ENCODE data around the gene TBPL1. TPM values are rescaled to one million over a fixed set of nuclear protein-coding genes. Genes with fewer than 3 reads are reported as not detected.
"Not testable (repeated sequence)": the region's sequence is repeated elsewhere in the genome, so short reads cannot be mapped to it uniquely, and the experiment has no call there.

Gene TBPL1
- total and polyA plus RNA-seq, 2 donors (not counting 1 experiment from before 2014, with no cell fraction given): 23.3 to 29.6 TPM

DNA sequence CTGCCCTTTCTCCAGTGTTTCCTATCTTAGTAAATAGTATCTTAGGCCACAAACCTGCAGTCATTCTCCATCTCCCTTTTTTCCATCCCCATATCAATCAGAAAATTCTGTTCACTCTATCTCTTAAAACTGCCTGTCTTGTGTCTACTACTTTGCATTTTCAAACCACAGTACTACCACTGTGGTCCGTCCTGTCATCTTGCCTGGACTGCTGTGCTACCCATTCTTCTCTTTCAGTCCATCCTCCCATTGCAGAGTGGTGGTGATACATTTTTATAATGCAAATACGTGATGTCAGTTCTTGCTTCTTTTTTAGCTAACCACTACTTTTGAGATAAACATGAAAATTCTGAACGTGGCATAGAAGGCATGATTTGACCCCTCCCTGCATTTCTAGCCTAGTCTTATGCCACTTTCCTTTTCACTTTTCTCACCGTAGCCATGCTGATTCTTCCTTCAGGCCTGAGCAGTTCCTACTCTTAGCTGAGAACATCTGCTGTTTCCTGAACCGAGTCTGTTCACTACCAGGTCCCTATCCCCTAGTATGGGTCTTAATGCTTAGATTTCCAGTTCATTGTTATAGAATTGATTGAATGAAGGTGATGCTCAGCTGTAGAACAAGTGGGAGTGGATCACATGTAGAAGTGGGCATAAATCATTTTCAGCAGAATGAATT lies 13.8 kb downstream of the TBPL1 start:
- WGBS (ENCODE audit: insufficient coverage): 21% methylated on average over 2 of the region's 5 CpGs
- ATAC-seq (ENCODE audit: low read depth) (peak; percentile 87), DNase-seq (peak; percentile 60)
- H3K9me3 Mint-ChIP-seq (ENCODE audit: insufficient read depth): no peaks in the 10 kb centered on the region
- no peaks in the 10 kb centered on the region for H3K9me3 ChIP-seq (ENCODE audit: control extremely low read depth in 1 of 3, control insufficient read depth in 2 of 3, insufficient read depth in 1 of 3, low read length in 2 of 3)
- POLR2A ChIA-PET: interaction anchor here (0.6 to 1.2 kb wide), 2 partner anchors 12 to 14 kb away, joined by 3 to 4 read pairs; partner anchors contain the start of gene TBPL1
- TF ChIP-seq, protein P1, sequence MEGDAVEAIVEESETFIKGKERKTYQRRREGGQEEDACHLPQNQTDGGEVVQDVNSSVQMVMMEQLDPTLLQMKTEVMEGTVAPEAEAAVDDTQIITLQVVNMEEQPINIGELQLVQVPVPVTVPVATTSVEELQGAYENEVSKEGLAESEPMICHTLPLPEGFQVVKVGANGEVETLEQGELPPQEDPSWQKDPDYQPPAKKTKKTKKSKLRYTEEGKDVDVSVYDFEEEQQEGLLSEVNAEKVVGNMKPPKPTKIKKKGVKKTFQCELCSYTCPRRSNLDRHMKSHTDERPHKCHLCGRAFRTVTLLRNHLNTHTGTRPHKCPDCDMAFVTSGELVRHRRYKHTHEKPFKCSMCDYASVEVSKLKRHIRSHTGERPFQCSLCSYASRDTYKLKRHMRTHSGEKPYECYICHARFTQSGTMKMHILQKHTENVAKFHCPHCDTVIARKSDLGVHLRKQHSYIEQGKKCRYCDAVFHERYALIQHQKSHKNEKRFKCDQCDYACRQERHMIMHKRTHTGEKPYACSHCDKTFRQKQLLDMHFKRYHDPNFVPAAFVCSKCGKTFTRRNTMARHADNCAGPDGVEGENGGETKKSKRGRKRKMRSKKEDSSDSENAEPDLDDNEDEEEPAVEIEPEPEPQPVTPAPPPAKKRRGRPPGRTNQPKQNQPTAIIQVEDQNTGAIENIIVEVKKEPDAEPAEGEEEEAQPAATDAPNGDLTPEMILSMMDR (IDR thresholded peaks at IDR 0.05): no peak
- TF ChIP-seq EZH2 (IDR thresholded peaks at IDR 0.05; ENCODE audit: borderline replicate concordance, insufficient read depth, low read depth, low read length, poor library complexity, severe bottlenecking): no peak
- H3K9ac ChIP-seq (ENCODE audit: low read length): peak overlapping the region; percentile 24
- peaks cover 79% of the 10 kb centered on the region for H3K79me2 ChIP-seq (ENCODE audit: control insufficient read depth, insufficient read depth, low read length)
- H3K27me3 ChIP-seq (replicated peaks in 1 of 4; ENCODE audit: control extremely low read depth in 1 of 4, control insufficient read depth in 3 of 4, insufficient read depth in 4 of 4, low read length in 3 of 4): no peaks in the 10 kb centered on the region
- H3K27ac ChIP-seq (ENCODE audit: low read length in 2 of 2): peak overlapping the region; percentile 14 to 50
- peak overlapping the region; percentile 70 for H3K27ac Mint-ChIP-seq
- H3K4me1 Mint-ChIP-seq: peaks cover 50% of the 10 kb centered on the region
- H4K20me1 ChIP-seq (ENCODE audit: control insufficient read depth, insufficient read depth, low read length, poor library complexity, severe bottlenecking): peaks cover 23% of the 10 kb centered on the region
- H3K4me2 ChIP-seq (replicated peaks; ENCODE audit: low read depth, low read length, poor library complexity, severe bottlenecking): peak overlapping the region; percentile 50
- peak overlapping the region; percentile 58 for H3K4me3 Mint-ChIP-seq
- H3K36me3 ChIP-seq (replicated peaks in 1 of 2; ENCODE audit: control extremely low read depth in 1 of 2, control insufficient read depth in 1 of 2, extremely low read depth in 1 of 2, insufficient read depth in 2 of 2, low read length in 1 of 2): no peaks in the 10 kb centered on the region
- no peaks in the 10 kb centered on the region for H3K27me3 Mint-ChIP-seq
- H3K4me1 ChIP-seq (ENCODE audit: control insufficient read depth in 2 of 2, insufficient read depth in 2 of 2, low read length in 2 of 2): peaks cover 19 to 27% of the 10 kb centered on the region in 2 donors
- H3K4me3 ChIP-seq (ENCODE audit: control extremely low read depth in 1 of 5, extremely low read depth in 1 of 5, insufficient read depth in 1 of 5, low read depth in 2 of 5, low read length in 4 of 5): peak overlapping the region in 1 of 5 experiments; percentile 38
- peak overlapping the region; percentile 15 for H2AFZ ChIP-seq (ENCODE audit: insufficient read depth, low read depth, low read length, poor library complexity, severe bottlenecking)
- intact Hi-C loops (cut with micrococcal nuclease): no loop called here
- CTCF ChIA-PET: interaction anchor here (0.9 to 3.0 kb wide), 5 partner anchors 10 to 97 kb away, joined by 4 to 12 read pairs (median 4); no protein-coding TSS in a partner anchor

DNA sequence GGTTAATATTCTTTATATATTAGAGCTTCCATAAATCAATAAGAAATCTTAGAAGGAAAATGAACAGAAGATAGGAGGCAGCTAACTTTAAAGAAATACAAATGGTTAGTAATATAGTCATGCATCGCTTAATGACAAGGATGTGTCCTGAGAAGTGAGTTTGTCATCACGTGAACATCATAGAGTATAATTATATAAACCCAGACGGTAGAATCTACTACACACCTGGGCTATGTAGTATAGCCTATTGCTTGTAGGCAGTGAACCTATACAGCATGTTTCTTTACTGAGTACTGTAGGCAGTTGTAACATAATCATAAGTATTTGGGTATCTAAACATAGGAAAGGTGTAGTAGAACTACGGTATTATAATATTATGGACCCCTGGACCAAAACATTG lies 14.3 kb downstream of the TBPL1 start:
- ChIA-PET CTCF (interaction anchor here (0.9 to 3.0 kb wide), 5 partner anchors 11 to 96 kb away, joined by 4 to 12 read pairs (median 4); no protein-coding TSS in a partner anchor), POLR2A (interaction anchor here (0.6 kb wide), 1 partner anchor 15 kb away, joined by 3 read pairs; the partner anchor contains the start of gene TBPL1)
- peak overlapping the region; percentile 24 for H3K9ac ChIP-seq (ENCODE audit: low read length)
- H3K9me3 ChIP-seq (ENCODE audit: control extremely low read depth in 1 of 3, control insufficient read depth in 2 of 3, insufficient read depth in 1 of 3, low read length in 2 of 3): no peaks in the 10 kb centered on the region
- peak overlapping the region; percentile 70 for H3K27ac Mint-ChIP-seq
- intact Hi-C loops (cut with micrococcal nuclease): no loop called here
- H2AFZ ChIP-seq (ENCODE audit: insufficient read depth, low read depth, low read length, poor library complexity, severe bottlenecking): no peak overlapping the region
- WGBS (ENCODE audit: insufficient coverage): no CpG with 5 or more reads among the region's 4 CpGs
- peaks cover 79% of the 10 kb centered on the region for H3K79me2 ChIP-seq (ENCODE audit: control insufficient read depth, insufficient read depth, low read length)
- no peak overlapping the region for H3K4me3 ChIP-seq (ENCODE audit: control extremely low read depth in 1 of 5, extremely low read depth in 1 of 5, insufficient read depth in 1 of 5, low read depth in 2 of 5, low read length in 4 of 5)
- TF ChIP-seq EZH2 (IDR thresholded peaks at IDR 0.05; ENCODE audit: borderline replicate concordance, insufficient read depth, low read depth, low read length, poor library complexity, severe bottlenecking): no peak
- peaks cover 17 to 25% of the 10 kb centered on the region in 2 donors for H3K4me1 ChIP-seq (ENCODE audit: control insufficient read depth in 2 of 2, insufficient read depth in 2 of 2, low read length in 2 of 2)
- H4K20me1 ChIP-seq (ENCODE audit: control insufficient read depth, insufficient read depth, low read length, poor library complexity, severe bottlenecking): peaks cover 23% of the 10 kb centered on the region
- no peaks in the 10 kb centered on the region for H3K27me3 ChIP-seq (replicated peaks in 1 of 4; ENCODE audit: control extremely low read depth in 1 of 4, control insufficient read depth in 3 of 4, insufficient read depth in 4 of 4, low read length in 3 of 4)
- no peaks in the 10 kb centered on the region for H3K36me3 ChIP-seq (replicated peaks in 1 of 2; ENCODE audit: control extremely low read depth in 1 of 2, control insufficient read depth in 1 of 2, extremely low read depth in 1 of 2, insufficient read depth in 2 of 2, low read length in 1 of 2)
- no peaks in the 10 kb centered on the region for H3K9me3 Mint-ChIP-seq (ENCODE audit: insufficient read depth)
- peaks cover 46% of the 10 kb centered on the region for H3K4me1 Mint-ChIP-seq
- ATAC-seq (ENCODE audit: low read depth) (no peak), DNase-seq (no peak)
- H3K27me3 Mint-ChIP-seq: no peaks in the 10 kb centered on the region
- H3K4me2 ChIP-seq (replicated peaks; ENCODE audit: low read depth, low read length, poor library complexity, severe bottlenecking): peak overlapping the region; percentile 50
- no peak overlapping the region for H3K4me3 Mint-ChIP-seq
- H3K27ac ChIP-seq (ENCODE audit: low read length in 2 of 2): peak overlapping the region; percentile 8 to 50

DNA sequence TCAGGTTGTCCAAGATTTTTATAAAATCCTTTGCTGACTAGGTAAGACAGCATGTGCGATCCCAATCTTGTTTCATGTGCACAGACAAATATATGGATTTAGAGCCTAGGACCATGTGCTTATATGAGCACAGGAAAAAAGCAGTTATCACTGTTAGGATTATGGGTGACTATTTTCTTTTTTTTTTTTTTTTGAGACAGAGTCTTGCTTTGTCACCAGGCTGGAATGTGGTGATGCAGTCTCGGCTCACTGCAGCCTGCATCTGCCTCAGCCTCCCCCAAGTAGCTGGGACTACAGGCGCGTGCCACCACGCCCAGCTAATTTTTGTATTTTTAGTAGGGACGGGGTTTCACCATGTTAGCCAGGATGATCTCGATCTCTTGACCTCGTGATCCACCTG lies 14.8 kb downstream of the TBPL1 start:
- peak overlapping the region in 1 of 2 donors; percentile 50 for H3K27ac ChIP-seq (ENCODE audit: low read length in 2 of 2)
- H3K27ac Mint-ChIP-seq; H3K9me3 ChIP-seq (ENCODE audit: control extremely low read depth in 1 of 3, control insufficient read depth in 2 of 3, insufficient read depth in 1 of 3, low read length in 2 of 3); H3K36me3 ChIP-seq (replicated peaks in 1 of 2; ENCODE audit: control extremely low read depth in 1 of 2, control insufficient read depth in 1 of 2, extremely low read depth in 1 of 2, insufficient read depth in 2 of 2, low read length in 1 of 2); POLR2A ChIA-PET; H3K27me3 Mint-ChIP-seq; H3K9ac ChIP-seq (ENCODE audit: low read length); H3K4me2 ChIP-seq (replicated peaks; ENCODE audit: low read depth, low read length, poor library complexity, severe bottlenecking); H3K9me3 Mint-ChIP-seq (ENCODE audit: insufficient read depth); H2AFZ ChIP-seq (ENCODE audit: insufficient read depth, low read depth, low read length, poor library complexity, severe bottlenecking); intact Hi-C loops (cut with micrococcal nuclease); H3K4me3 ChIP-seq (ENCODE audit: control extremely low read depth in 1 of 5, extremely low read depth in 1 of 5, insufficient read depth in 1 of 5, low read depth in 2 of 5, low read length in 4 of 5); DNase-seq; H3K4me3 Mint-ChIP-seq; H3K27me3 ChIP-seq (replicated peaks in 1 of 4; ENCODE audit: control extremely low read depth in 1 of 4, control insufficient read depth in 3 of 4, insufficient read depth in 4 of 4, low read length in 3 of 4); ATAC-seq (ENCODE audit: low read depth): not testable (repeated sequence)
- peaks cover 79% of the 10 kb centered on the region for H3K79me2 ChIP-seq (ENCODE audit: control insufficient read depth, insufficient read depth, low read length)
- peaks cover 17 to 25% of the 10 kb centered on the region in 2 donors for H3K4me1 ChIP-seq (ENCODE audit: control insufficient read depth in 2 of 2, insufficient read depth in 2 of 2, low read length in 2 of 2)
- CTCF ChIA-PET: interaction anchor here (1.0 kb wide), 1 partner anchor 96 kb away, joined by 4 read pairs; no protein-coding TSS in a partner anchor
- WGBS (ENCODE audit: insufficient coverage): 100% methylated on average over 1 of the region's 8 CpGs
- peaks cover 23% of the 10 kb centered on the region for H4K20me1 ChIP-seq (ENCODE audit: control insufficient read depth, insufficient read depth, low read length, poor library complexity, severe bottlenecking)
- H3K4me1 Mint-ChIP-seq: peaks cover 45% of the 10 kb centered on the region

Measured in B cell (primary cell).